Measurements from ENCODE around the gene DYNC2H1.

GRCh38 chr11:103434073-103434411, 324.8 kb downstream of the DYNC2H1 start:
- TF ChIP-seq CTCF (conservative IDR thresholded peaks at IDR 0.05 in 1 of 2, IDR thresholded peaks at IDR 0.05 in 1 of 2; ENCODE audit: low read depth in 1 of 2, low read length in 2 of 2) (no peak), EZH2 (IDR thresholded peaks at IDR 0.05; ENCODE audit: low read length, missing control alignments) (no peak)

Measured in fibroblast of lung (primary cell).